Esophagus muscularis mucosa (tissue), 3 donors: ENCODE measurements around the gene TRIP11.

Source experiments
- CTCF ChIP-seq, 3 experiments: fragments of 200-600 bp in 2 of 3; fragments of 450-650 bp in 1 of 3; sonication (generic) in 2 of 3; IDR thresholded peaks; one replicate each; pipeline ENCODE4 v1.5.1; 2017 to 2019; ENCODE audit warnings: antibody characterized with exemption in 3 of 3, mild to moderate bottlenecking in 2 of 3, moderate library complexity in 1 of 3
- EP300 ChIP-seq: sonication (generic); formaldehyde crosslinking; IDR thresholded peaks from one replicate; pipeline ENCODE4 v1.6.1; 2017; ENCODE audit warnings: antibody characterized with exemption

GRCh38 chr14:91971188-91971778, 68.6 kb downstream of the TRIP11 start:
- TF ChIP-seq CTCF (IDR thresholded peaks at IDR 0.05) (no peak), EP300 (no peak)
